DMS79 (cell line): Measurements from ENCODE around the gene WDR31.
A peak's percentile ranks its signal among the peaks of the same experiment; 100 is the strongest.
"Not testable (repeated sequence)": the region's sequence is repeated elsewhere in the genome, so short reads cannot be mapped to it uniquely, and the experiment has no call there.

ENCODE experiments used
- DNase-seq: peaks from one replicate; lab custom pipeline; 2025; lab: John Stamatoyannopoulos, UW

The WDR31 gene

DNA sequence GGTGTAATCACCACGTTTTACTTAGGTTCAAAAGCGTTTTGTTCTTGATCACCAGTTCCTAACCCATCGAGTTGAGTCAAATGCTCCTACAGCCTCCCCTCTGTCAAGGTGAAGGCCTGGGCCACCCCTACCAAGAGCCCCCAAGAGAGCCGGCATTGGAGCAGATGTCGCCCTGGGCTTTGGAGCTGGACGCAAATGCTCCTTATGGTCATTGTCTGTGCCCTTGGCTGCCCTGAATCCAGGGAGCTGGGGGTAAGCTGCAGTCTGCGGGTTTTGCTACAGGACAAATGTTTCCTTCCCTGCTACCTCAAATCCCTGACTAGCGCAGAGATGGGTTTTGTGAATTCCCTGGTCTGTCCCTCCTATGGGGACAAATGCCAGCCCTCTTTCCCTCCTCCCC, 41.8 kb downstream of the WDR31 start:
- no peak for DNase-seq

DNA sequence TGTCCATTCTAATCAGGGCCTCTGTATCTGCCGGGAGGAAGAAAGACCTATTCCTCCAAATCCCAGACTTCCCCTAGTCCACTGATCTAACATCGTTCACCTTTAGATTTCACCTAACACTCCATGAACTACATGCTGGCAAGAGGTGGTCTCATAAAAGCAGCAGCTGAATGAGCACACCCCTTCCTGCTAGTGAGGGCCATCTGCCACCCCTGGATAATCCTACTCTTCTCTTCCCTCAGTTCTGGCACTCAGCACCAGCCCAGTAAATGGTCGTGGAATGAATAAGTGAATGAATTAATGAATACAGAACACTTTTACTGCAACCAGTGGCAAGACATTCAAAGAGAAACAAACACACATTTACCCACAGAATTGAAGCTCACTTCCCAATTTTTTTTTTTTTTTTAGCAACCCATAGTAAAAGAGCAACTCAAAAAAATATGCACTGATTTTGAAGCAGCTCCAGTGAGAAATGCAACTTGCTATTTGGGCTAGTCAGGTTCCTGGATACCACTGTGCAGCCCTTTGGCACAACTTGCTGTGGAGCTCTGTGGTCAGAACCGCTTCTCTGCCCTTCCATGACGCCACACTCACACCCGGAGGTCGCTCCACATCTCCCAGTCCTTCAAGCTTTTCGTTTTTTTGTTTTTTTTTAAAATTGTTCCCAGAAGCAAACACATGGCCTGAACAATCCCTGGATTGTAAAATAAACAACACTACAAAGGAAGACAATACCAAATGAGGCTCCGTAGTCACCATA, 43.1 kb downstream of the WDR31 start:
- DNase-seq, result no peak

DNA sequence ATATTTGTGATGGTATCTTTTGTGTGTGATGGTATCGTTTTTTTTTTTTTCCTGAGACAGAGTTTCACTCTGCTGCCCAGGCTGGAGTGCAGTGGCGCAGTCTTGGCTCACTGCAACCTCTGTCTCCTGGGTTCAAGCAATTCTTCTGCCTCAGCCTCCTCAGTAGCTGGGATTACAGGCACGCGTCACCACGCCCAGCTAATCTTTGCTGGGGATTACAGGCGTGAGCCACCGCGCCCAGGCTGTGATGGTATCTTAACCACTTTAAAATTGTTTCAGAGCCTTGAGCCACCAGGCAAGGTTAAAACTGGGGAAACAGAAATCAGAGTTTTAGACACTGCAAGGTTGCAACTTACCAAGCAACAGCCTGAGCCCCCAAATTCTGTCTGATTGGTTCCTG, 43.8 kb downstream of the WDR31 start:
- DNase-seq, result not testable (repeated sequence)

DNA sequence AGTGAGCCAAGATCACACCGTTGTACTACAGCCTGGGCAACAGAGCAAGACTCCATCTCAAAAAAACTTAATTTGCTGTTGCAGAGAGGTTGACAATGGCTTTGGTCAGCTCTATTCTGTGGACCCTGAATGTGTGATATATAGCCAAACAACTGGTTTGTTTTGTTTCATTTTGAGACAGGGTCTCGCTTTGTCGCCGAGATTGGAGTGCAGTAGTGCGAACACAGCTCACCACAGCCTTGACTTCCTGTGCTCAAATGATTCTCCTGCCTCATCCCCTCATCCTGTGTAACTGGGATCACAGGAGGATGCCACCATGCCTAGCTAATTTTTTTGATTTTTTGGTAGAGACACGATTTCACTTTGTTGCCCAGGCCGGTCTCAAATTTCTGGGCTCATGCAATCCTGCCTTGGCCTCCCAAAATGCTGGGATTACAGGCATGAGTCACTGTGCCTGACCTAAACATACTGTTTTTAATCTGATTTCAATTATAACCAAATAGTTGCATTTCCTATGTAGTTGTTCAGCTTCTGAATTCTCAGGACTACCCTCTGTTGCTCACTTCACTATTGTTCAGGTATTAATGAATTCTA, 46.7 kb downstream of the WDR31 start:
- no peak for DNase-seq

DNA sequence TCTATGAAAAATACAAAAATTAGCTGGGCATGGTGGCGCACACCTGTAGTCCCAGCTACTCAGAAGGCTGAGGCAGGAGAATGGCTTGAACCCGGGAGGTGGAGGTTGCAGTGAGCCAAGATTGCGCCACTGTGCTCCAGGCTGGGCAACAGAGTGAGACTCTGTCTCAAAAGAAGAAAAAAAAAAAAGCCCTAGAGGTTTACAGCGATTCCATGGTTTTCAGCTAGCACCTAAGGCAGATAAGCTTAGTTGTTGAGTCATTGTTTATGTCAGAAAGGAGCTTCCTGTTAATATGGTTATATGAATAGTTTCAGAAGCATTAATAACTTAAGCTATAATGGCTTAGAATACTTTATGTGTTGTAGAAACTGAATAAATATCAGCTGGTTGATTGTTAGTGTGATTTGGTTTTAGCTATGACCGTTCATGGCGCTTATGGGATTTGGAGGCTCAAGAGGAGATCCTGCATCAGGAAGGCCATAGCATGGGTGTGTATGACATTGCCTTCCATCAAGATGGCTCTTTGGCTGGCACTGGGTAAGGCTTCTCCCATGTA, 49.9 kb downstream of the WDR31 start:
- DNase-seq, result no peak

DNA sequence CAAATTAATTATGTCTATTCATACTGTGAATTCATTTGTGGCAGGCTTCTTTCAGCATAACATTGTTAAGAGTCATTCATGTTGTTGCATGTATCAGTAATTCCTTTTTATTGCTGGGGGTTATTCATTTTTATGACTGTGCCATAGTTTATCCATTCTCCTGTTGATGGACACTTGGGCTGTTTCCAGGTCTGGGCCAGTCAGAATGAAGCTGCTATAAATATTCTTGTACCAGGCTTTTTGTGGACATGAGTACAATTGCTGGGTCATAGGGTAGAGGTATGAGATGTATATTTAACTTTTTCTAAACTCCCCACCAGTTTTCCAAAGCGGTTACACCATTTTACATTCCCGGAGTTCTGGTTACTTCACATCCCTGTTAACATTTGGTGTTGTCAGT, 51.0 kb downstream of the WDR31 start:
- DNase-seq, result no peak

DNA sequence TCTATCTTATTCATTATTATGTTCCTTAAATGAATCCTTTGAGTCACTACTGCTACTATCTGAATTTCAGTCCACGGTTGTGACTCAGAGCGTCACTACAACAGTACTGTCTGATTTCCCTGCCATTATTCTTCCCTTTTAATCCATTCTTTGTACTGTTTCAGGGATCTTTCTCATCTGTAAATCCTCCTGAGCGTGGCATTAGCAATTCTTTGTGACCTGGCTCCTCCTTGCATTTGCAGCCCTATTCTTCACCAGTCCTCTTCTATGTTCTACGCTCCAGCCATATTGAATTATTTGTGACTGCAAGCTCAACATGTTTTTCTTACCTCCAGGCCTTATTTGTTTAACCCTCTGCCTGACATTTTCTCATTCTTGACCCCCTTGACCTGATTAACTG, 58.7 kb downstream of the WDR31 start:
- DNase-seq, result no peak

DNA sequence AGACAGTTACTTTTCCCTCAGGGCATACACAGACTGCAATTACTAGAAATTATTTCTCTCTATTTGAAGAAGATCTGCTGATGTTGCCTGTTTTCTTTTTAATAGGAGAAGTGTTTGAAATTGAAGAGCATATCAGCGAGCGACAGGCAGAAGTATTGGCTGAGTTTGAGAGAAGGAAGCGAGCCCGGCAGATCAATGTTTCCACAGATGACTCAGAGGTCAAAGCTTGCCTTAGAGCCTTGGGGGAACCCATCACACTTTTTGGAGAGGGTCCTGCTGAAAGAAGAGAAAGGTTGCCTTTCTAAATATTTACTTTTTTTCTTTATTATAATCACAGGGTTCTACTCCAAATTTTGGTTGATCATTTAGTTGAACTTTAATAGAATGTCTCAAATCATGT, 61.2 kb downstream of the WDR31 start:
- no peak for DNase-seq

DNA sequence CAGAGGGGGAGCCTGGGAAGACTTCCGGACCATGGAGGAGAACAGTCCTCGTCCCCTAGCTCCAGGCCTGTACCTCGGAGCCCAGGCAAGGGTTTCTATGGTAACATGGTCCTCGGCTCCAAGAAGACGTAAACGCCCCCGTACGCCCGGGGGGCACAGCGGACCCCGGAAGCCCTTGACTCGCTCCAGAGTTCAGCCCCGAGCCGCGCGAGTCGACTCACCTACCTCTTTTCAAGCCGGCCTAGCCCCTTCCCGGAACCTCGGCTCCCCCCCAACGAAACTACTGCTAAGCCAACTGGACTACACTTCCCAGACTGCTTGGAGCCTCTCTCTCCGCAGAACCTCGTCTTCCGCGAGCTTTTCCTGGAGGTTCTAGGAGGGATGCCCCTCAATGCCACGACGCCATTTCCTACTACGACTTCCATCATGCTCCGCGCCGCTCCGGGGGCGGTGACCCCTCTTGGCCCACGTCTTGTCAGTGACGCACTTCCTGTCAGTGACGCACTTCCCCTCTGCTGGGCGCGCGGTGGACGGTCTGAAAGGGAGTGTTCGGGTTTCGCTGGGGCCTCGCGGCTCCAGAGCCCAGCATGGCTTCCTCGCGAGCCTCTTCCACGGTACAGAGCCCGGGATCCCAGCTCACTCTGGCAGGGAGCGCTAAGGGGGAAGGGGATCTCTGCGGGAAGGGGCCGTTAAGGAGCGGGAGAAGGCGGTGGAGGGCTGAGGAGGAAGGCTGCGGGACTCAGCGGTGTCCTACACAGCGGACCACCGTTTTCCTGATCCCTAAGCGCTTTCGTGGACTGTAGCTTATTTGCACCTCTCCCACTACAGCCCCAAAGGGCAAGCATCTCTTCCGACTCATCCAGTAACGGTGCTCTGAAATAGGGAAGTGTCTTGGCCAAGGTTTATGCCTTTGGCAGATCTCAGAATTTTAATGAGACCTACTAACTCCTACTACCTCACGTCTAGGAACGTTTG, 64.6 kb downstream of the WDR31 start, which contains the start of the genes CDC26 and PRPF4:
CDC26 (minus strand) TSS at position 416 of the 975 bp plus-strand sequence. CDS start 3,065 bp downstream, outside the sequence.
PRPF4 (plus strand) TSS at position 502 of the 975 bp plus-strand sequence; CDS start at position 588, 86 bp downstream.
- peak; percentile 98 for DNase-seq

DNA sequence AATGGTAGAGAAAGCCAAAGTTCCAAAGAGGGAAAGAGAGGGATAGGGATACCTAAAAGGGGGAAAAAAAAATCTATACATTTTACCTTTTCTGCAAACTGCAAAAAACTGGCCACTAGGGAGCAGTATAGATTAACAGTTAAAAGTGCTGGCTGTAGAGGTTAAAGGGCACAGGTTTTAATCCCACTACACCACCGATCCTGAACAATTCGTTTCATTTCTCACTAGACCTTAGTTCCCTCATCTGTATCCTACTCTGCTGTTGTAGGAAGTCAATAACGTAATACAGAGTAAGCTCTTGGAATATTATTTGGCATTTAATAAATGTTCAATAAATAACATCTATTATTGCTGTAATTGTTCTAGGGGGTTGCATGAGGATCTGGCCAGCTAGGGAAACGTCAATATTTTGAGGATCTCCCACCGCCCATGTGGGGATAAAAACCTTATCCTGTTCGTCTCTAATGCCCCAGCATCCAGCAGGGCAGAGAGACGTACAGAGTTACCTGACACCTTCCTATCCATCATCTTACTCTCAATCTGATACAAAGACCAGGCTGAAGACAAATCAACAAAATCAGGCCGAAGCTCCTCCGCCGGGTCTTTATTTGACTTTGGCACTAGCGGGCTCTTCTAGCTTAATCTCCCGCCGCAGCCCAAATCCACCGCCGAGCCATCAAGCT, 65.5 kb downstream of the WDR31 start:
- peak; percentile 34 for DNase-seq

DNA sequence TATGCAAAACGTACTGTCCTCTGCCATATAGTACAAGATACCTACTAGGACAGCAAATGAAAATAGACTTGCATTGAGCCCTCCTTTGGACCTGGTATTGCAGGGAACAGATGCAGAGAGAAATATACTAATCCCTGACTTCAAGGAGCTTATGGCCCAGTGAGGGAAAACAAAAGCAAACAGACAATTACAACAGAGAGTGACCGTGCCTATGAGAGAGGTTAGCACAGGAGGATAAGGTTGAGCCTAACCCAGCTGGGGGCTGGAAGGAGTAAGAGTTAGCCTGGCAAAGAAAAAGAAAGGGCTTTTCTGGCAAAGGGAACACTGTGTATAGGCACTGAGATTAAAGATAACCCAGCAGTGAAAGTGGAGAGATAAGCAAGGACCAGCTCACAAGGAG, 70.2 kb downstream of the WDR31 start:
- DNase-seq, result no peak

DNA sequence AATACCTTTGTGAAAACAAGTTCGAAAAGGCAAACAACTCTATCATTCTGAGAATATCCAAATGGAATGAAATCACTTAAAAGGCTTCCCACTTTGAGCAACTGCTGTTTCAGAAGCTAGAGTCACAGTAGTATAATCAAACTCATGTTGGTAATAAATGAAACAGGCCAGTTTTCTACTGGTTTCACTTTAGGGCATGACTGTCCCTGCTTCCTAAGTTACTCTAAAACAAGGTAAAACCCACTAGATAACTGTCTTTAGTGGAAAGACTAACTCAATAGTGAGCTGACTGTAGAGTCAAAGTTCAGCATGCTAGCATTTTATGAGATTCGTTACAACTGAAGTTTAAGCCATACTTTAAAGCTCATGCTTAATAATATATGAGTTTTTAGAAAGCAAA, 70.7 kb downstream of the WDR31 start:
- no peak for DNase-seq

DNA sequence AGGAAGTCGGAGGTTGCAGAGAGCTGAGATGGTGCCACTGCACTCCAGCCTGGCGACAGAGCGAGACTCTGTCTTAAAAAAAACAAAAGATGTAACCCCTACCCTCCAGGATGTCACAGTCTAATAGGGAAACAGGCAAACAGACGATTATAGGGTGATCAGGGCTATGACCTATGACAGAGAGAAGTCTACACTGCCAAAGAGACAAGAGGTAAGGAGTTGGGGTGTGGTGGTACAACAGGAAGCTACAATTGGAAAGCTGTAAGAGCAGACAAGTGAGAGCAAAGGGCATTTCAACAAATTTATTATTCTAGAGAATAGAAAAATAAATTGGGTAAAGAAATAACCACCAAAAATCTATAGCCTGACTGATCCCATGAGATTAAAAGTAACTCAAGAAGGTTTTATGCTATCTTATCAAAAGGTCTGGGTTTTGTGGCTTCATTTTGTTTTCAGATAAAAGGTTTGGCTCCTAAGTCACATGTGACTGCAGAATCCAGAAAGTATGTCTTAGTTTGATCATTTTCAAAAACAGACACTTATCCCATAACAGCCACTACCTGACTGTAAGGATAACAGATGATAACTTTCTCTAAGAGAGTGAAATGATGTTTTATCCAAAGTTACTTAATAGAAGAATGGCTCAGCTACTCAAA, 72.0 kb downstream of the WDR31 start:
- no peak for DNase-seq

DNA sequence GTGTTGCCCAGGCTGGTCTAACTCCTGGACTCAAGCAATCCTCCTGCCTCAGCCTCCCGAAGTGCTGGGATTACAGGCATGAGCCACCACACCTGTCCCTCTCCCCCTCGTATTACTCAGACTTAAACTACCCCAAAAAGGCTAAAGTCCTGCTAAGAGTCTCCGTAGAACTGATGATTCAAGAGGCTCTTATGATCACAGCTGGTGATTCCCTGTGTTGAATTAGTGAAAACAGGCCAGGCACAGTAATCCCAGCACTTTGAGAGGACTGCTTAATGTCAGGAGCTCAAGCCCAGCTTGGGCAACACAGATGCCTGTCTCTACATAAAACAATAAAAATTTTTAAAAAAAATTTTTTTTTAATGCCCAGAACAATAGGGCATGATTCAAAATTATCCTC, 73.9 kb downstream of the WDR31 start:
- no peak for DNase-seq
